G401.6 (cell line): Measurements from ENCODE around the gene OTUB1.

Experiments used
- FAIRE-seq: peaks from 2 replicates; lab custom pipeline; 2012; peaks lifted over from hg19 to GRCh38; lab: Jason Lieb, UNC

OTUB1 gene

DNA sequence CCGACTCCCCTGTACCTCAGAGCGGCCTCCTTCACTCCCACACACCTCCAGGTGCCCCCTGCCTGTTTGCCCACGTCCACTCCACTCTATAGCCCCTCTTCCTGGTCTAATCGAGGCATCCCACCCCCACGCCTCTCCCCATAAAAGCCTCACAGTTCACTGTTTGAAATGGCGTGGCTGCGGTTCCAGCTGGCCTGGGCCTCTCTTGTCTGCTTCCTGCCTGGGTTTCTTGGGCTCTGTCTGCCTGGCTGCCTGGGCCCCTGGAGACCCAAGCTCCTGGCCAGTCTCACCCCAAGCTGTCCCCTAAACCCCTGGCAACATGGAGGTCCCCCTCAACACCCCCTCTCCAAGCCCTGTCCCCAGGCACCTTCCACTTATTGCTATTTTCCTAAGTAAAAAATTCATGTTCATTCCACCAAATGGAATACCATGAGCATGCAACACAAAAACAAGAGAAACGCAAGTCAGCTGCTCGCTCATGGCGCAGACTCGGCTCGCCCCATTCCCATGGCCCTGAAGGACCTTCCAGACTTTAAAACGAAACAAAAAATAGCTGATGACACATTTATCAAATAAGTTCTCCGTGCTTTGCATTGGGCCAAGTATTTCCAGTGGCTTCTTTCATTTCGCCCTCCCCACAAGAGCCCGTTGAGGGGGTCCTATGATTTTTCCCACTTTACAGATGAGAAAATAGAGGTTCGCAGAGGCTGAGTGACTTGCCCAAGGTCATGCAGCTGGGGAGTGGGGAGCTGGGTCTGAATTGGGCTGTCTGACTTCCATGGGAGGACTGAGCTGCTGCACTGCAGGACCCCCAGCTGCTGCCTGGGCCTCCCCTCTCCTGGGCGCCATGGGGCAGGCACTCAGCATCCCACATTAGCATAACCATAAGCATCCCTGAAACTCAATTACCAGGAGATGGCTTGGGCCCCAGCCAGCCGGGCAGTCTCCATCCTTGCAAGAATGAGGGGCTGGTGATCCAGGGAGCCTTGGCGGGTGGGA is 37.8 kb downstream of the OTUB1 start:
- no peak for FAIRE-seq

- FAIRE-seq: no peak
Observed at GRCh38 chr11:64025205-64025604, 39.0 kb downstream of the OTUB1 start.

GRCh38 chr11:64026575-64027205 is 40.5 kb downstream of the OTUB1 start:
- FAIRE-seq: no peak

DNA sequence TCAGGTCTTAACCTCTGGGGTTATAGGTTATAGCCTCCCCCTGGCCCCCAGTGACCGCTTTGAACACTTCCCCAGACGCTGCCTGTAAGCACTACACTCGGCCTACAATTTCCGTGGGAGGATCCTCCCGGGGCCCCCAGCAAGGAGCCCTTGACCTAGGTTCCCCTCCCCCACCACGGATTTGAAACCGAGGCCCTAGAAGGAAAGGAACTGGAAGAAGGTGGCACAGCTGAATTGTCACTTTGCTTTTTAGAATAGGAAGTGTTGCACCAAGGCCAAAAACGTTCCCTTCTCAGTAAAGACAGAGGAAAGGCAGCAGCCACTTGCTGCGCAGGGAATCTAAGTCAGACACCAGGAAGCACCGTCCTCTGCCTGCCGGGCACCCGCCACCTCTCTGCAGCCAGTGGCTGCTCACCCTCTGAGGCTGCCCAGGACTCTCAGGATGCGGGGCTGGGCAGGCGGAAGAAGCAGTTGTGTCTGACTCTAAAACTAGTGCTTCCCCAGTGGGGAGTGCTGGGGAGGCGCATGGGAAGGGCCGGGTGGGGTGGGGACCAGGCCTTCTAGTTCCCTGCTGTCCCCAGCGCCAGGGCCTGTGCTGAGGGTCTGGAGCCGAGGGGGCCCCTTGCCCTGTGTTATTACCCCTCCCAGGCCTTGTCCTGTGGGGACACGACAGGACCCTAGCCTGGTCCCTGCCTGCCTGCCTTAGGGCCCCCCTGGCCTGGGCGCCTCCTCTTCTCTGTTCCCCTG is 41.6 kb downstream of the OTUB1 start:
- FAIRE-seq: no peak

DNA sequence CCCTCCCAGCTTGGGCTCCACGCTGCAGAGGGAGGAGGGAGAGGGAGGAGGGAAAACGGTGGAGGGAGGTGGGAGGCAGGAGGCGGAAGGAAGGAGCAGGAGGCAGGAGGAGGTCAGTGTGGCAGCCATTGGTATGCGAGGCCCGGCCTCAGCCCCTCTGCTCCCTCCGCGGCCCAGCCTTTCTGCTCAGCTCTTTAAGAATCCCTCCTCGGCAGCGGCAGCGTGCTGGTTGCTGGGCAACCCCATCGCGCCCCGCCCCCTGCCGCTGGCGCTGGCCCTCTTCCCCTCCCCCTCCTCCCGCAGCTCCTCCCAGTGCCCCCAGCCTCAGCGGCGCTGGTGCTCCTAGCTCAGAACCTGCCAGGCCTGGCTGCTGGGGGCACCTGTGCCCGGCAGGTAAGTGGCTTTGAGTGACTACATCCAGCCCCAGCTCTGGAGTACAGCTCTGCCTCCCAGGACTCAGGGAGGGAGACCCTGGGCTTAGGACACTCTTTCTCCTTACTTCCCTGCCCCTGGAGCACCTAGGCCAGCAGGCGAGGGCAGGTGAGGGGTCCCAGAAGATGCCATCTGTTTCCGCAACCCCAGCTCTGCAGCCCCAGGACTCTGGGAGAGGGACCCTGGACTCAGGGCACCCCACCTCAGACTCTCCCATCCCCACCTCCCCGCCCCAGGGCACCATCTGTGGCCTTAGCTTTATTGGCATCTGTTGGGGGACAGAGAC is 42.3 kb downstream of the OTUB1 start:
- FAIRE-seq: no peak

- no peak for FAIRE-seq
Observed at GRCh38 chr11:64029773-64030172, 43.5 kb downstream of the OTUB1 start.

DNA sequence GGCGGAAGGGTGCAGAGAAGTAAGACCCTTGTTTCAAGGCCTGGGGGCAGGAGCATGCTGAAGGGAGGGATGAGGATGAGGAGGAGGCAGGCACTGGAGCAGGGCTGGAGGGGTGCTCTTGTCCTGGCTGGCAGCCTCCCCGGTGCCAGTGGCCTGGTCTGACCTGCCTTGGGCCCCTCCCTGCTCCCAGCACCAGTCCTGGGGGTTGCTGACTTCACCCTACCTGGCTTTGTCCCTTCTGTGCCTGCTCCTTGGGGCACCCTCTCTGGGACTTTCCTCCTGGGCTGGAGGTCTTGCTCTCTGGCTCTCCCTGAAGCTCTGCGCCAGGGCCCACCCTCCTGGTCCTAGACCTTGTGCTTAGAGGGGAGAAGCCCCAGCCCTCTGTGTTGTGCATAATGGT is 44.8 kb downstream of the OTUB1 start:
- FAIRE-seq: no peak

DNA sequence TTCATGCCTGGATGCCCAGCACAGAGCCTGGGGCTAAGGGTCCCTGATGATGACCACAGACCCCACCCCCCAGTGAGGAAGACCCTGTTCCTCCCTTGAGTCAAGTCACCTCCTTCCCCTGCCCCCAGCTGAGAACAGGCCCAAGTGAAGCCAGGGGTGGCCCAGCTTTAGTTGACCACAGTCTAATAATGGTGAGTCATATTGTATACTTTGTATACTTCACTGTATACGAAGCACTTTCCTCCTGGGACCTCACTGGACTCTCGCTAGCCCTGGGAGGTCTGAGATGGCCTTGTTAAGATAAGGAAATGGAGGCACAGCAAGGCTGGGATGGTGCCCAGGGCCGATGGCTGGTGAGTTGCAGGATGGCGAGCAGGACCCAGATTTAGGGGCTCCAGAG is 45.8 kb downstream of the OTUB1 start:
- FAIRE-seq: no peak

DNA sequence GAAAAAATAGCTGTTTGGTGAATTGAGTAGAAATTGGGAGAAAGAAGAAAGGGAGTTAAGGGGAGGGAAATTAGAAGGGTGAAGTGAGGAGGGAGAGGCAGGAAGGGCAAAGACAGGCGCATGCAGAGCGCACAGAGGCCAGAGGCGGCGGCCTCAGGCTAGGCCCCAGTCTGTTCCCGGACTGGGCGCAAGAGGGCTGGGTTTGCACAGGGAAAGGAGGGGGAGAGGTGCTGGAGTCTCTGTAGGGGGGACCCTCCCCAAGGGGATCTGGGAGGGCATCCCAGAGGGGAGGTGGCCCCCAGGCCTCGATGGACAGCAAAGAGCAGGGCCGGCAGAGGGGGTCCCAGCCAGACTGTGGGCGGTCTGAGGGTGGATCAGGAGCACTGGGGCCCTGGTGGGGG is 48.2 kb downstream of the OTUB1 start:
- no peak for FAIRE-seq

GRCh38 chr11:64035081-64035524 is 48.9 kb downstream of the OTUB1 start:
- no peak for FAIRE-seq

DNA sequence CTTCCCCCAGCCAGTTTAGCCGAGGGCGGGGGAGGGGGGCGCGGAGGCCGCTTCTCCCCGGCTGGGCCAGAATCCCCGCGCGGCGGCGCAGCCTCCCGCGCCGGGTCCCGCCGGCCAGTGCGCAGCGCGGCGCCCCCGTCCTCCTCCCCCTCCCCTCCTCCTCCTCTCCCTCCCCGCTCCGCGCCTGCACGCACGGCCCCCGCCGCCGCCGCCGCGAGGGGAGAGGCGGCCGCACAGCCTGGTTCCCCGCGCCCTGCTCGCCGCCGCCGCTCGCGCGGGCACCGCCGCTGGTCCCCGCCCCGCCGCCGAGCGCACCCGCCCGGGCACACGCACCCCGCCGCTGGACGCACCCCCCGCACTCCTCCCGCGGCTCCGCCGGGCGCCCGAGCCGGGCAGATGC is 49.3 kb downstream of the OTUB1 start, which contains the start of gene FLRT1:
FLRT1 (plus strand) TSS at position 356 of the 400 bp plus-strand sequence. CDS start 80,337 bp downstream, outside the sequence.
- no peak for FAIRE-seq

- no peak for FAIRE-seq
Observed at GRCh38 chr11:64036087-64037026, 50.1 kb downstream of the OTUB1 start.

DNA sequence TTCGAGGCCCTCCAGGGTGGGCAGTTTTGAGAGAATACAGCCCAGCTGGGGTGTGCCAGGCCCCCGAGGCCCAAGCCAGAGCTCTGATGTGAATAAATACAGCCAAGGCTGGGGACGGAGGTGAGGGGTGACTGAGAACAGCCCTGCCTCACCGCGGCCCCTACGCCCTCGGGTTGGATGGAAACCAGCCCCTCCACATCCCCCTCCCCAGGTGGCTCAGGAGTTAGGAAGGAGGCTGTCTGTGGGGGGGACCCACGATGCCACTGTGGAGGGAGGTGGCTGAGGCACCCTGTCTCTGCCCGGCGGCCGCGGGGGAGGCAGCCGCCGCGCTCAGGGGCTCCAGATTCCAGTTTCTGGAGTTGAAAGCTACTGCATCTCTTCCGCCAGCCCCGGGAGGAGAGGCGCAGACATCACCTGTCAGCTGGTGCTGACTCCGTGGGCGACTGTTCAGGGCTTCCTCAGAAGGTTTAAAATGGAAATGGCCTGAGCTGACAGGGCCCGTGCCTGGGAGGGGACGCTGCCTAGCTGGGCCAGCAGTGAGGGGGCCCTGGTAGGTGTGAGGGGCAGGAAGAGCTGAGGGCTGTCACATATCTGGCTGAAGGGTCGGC is 50.9 kb downstream of the OTUB1 start:
- no peak for FAIRE-seq

DNA sequence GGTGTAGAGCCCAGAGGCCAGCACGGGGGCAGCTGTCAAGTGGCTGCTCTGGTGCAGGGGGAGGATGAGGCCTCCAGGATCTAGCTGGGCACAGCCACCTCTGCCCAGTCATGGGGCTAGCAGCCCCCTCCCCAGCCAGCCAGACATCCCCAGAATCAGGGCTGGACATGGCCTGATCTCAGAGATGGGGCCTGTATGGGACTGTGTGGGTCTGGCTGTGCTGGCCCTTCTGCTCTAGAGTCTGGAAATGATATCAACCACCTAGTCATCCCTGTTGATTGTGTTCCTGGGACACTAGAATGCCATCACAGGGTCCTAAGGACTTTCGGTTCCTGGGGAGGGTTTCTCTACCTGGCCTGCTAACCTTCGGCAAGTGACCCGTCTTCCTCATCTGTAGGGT is 52.3 kb downstream of the OTUB1 start:
- FAIRE-seq: no peak

DNA sequence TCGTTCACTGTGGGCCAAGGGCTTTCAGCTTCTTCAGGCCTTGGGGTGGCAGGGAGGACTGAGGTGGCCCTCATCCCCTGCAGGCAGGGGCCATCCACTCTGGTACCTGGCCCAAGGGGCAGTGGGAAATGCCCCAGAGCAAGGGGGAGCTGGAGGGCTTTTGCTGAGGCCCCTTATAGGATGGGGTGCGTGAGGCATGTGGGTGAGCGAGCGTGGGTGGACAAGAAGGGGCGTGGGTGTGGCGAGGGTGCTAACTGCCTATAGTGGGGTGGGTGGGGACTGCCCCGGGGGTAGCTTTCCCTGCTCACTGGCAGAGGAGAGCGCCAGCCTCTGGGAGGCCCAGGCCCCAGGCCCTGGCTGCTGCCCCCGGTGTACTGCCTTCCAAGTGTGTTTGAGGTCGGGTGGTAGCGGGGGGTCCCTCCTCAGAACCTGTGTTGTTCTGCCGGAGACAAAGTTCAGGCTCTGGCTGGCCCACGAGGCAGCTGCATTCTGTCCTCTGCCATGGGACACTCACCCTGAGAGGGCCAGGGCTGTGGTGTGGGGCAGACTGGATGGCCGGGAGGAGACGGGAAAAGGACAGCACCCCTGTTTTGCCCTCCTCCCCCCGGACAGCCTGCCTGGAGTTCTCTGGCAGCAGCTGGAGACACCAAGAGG is 52.9 kb downstream of the OTUB1 start:
- FAIRE-seq: no peak

- no peak for FAIRE-seq
Observed at GRCh38 chr11:64040684-64041322, 54.6 kb downstream of the OTUB1 start.

DNA sequence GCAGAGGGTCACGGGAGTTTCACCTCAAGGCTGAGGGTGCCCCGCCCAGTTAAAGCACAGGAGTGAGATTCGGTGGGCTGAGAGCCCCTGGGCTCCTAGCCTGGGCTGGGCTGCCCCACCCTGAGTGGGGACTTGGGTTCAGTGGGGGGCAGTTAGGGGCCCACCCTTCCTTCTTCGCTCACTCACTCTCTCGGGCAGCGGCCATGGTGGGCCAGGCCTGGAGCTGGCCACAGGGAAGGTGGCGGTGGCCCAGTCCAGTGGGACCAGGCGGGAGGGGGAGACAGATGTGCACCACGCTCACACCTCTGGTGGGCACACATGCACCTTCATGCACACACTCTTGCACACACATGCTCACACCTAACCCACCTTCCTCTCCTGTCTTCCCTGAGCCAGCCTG is 55.6 kb downstream of the OTUB1 start:
- no peak for FAIRE-seq

- FAIRE-seq: no peak
Observed at GRCh38 chr11:64042301-64042700, 56.1 kb downstream of the OTUB1 start.

DNA sequence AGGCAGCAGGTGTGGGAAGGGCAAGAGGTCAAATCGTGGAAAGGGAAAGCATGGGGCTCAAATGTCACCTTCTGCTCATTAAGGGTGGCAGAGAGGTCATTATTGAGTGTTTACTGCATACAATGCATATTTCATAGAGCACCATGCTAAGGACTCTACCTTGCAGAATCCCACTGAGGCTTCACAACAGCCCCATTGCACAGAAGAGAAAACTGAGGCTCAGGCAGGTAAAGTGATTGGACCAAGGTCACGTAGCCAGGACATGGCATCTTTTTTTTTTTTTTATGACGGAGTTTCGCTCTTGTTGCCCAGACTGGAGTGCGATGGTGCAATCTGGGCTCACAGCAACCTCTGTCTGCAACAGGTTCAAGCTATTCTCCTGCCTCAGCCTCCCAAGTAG is 57.3 kb downstream of the OTUB1 start:
- no peak for FAIRE-seq
